HG03354 (cell line): Measurements from ENCODE around the gene CCDC81.
"Not testable (repeated sequence)": the region's sequence is repeated elsewhere in the genome, so short reads cannot be mapped to it uniquely, and the experiment has no call there.

Source experiments
- ATAC-seq: cut with Tn5 transposase; IDR thresholded peaks from one replicate; pipeline ENCODE4 v1.9.1; 2021; ENCODE audit warnings: mild to moderate bottlenecking; ENCODE audit not compliant: unreplicated experiment, poor library complexity, severe bottlenecking

CCDC81 gene

DNA sequence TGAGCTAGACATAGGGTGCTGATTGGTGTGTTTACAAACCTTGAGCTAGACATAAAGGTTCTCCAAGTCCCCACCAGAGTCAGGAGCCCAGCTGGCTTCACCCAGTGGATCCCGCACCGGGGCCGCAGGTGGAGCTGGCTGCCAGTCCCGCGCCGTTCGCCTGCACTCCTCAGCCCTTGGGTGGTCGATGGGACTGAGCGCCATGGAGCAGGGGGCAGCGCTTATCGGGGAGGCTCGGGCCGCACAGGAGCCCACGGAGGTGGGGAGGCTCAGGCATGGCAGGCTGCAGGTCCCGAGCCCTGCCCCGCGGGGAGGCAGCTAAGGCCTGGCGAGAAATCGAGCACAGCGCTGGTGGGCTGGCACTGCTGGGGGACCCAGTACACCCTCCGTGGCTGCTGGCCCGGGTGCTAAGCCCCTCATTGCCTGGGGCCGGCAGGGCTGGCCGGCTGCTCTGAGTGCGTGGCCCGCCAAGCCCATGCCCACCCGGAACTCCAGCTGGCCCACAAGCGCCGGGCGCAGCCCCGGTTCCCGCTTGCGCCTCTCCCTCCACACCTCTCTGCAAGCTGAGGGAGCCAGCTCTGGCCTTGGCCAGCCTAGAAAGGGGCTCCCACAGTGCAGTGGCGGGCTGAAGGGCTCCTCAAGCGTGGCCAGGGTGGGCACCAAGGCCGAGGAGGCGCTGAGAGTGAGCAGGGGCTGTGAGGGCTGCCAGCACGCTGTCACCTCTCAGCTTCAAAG, 58.8 kb downstream of the CCDC81 start:
- ATAC-seq, result not testable (repeated sequence)

- no peak for ATAC-seq
These were observed 61.0 kb downstream of the CCDC81 start for GRCh38 chr11:86435711-86436110.

DNA sequence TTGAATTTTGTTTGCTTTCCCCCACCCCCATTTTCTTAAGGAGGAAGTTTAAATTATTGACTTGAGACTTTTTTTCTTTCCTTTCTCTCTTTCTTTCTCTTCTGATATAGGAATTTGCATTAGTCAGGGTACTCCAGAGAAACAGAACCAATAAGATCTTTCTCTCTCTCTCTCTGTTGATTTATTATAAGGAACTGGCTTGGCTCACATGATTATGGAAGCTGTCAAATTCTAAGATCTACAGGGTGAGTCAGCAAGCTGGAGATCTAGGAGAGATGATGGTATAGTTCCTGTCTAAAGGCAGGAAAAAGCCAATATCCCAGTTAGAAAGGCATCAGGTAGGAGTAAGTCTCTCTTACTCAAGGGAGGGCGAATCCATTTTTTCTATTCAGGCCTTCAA, 64.0 kb downstream of the CCDC81 start:
- no peak for ATAC-seq

- no peak for ATAC-seq
These were observed 65.6 kb downstream of the CCDC81 start for GRCh38 chr11:86440305-86440716.

GRCh38 chr11:86440843-86441242, 66.2 kb downstream of the CCDC81 start:
- no peak for ATAC-seq

- no peak for ATAC-seq
These were observed 67.7 kb downstream of the CCDC81 start for GRCh38 chr11:86442420-86442819.

GRCh38 chr11:86442827-86443226, 68.1 kb downstream of the CCDC81 start:
- no peak for ATAC-seq

GRCh38 chr11:86443415-86443814, 68.7 kb downstream of the CCDC81 start:
- no peak for ATAC-seq

GRCh38 chr11:86444981-86445380, 70.3 kb downstream of the CCDC81 start:
- no peak for ATAC-seq

- ATAC-seq, result no peak
These were observed 71.7 kb downstream of the CCDC81 start for GRCh38 chr11:86446163-86446923.

DNA sequence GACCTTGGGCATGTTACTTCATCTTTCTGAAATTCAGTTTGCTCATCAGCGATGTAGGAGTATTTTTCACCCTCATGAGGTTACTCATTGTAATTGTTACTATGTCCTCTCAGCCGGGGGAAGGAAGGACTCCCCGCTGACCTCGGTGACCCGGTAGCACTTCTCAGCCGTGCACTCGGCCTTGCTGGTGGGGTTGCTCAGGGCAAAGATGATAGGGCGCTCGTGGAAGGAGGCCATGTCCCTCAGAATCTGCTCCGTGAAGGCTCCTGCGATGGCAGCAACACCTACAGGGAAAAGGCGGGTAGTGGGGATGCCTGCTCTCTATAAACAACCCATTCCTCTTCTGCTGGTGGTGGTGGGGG, 72.2 kb downstream of the CCDC81 start:
- no peak for ATAC-seq

GRCh38 chr11:86447763-86448480, 73.2 kb downstream of the CCDC81 start:
- no peak for ATAC-seq

- no peak for ATAC-seq
These were observed 75.4 kb downstream of the CCDC81 start for GRCh38 chr11:86449993-86450629.

DNA sequence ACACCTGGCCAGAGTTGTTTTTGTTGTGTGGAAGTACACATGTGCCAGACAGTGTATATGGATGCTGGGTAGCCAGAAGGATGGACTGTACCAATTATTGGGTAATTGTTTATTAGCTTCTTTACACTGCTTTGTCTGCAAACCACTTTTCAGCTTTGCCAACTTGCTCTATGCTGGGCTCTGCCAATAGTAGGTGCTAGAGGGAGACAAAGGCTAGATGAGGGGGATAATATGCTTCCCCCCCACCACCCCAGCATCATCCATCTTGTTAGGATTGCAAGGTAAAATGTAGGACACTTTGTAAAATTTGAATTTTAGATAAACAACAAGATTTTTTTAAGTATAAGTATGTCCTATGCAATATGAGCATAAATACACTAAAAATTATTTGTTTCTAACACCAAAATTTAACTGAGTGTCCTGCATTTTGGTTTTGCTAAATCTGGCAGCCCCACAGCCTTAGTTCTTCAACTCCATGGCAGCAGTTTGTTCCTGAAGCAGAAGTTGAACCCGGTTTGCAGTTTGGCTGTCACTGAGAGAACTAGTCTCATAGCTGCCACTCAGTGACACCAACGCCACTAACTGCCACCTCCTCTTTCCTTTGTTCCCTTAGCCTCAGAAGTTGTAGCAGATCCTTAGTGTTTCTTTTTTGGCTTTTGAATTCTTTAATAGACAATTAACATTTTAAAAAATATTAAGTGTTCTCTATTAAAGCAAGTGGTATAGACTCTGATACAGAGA, 78.8 kb downstream of the CCDC81 start:
- ATAC-seq, result no peak

DNA sequence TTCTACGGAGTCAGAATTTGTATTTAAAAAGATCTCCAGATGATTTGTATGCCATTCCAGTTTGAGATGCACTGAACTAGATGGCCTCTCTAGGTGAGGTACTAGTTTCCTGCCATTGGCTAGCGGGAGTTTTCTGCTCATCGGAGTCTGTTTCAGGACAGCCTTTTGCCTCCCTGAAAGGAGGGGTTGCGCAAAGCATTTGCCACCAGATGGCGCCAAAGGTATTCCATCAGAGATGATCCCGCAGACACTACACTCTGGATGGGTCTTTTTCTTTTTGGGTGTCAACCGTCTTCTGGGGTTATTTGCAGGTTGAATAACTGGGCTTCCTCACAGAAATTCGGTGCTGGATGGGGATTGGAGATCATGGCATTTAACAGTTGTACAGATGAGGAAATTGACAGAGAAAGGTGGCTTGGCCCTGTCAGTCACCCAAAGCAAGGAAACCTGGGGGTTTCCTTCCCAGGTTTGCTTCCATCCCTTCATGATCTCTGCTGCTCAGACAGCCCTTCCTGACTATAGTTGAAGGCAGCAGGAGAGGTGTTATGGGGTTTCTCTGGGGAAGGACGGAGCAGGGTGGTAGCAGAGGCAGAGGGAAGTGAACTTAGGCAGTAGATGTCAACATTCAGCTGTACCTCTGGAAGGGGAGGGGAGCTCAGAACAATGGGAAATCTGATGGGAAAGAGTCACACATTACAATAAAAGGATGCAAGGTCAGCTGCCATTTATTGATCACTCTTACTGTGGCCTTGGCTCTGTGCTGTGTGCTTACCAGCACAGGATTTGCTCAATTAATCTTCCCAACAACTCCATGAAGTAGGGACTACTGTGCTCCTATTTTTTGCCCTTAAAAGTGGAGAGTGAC, 81.6 kb downstream of the CCDC81 start:
- ATAC-seq, result peak; percentile 90

GRCh38 chr11:86458294-86459001, 83.8 kb downstream of the CCDC81 start:
- ATAC-seq, result no peak

DNA sequence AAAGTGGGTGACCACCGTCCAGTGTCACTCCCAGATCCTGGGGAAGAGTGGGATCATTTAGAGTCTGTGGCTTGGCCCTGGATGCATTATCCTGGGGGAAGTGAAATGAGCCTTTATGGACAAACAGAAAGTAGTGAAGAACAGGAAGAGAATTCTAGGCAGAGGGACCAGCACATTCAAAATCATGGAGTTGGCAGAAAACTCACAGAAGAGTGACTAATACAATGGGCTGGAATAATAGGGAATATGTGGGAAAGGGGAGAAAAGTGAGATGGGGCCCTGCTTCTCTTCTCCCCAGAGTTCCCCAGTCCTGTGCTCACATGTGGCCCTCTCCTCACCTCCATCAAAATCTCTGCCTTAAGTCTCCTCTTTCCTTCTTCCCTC, 84.3 kb downstream of the CCDC81 start:
- ATAC-seq, result no peak
